Measurements from ENCODE around the gene SORCS3.

The SORCS3 gene

GRCh38 chr10:105253515-105254212 lies 612.6 kb downstream of the SORCS3 start:
- no peak overlapping the region for H3K4me3 ChIP-seq (ENCODE audit: low read depth, low read length)
- no peak for TF ChIP-seq CTCF (IDR thresholded peaks at IDR 0.05; ENCODE audit: low read depth, low read length, missing control alignments)
- no peak for DNase-seq (ENCODE audit: low read depth)

GRCh38 chr10:105258036-105258673 lies 617.1 kb downstream of the SORCS3 start:
- no peak overlapping the region for H3K4me3 ChIP-seq (ENCODE audit: low read depth, low read length)
- DNase-seq (ENCODE audit: low read depth), result no peak
- TF ChIP-seq CTCF (IDR thresholded peaks at IDR 0.05; ENCODE audit: low read depth, low read length, missing control alignments), result no peak

- TF ChIP-seq CTCF (IDR thresholded peaks at IDR 0.05; ENCODE audit: low read depth, low read length, missing control alignments), result no peak
- no peak for DNase-seq (ENCODE audit: low read depth)
- H3K4me3 ChIP-seq (ENCODE audit: low read depth, low read length), result no peak overlapping the region
These were observed 617.6 kb downstream of the SORCS3 start for GRCh38 chr10:105258674-105259065.

- no peak for DNase-seq (ENCODE audit: low read depth)
- H3K4me3 ChIP-seq (ENCODE audit: low read depth, low read length), result no peak overlapping the region
- TF ChIP-seq CTCF (IDR thresholded peaks at IDR 0.05; ENCODE audit: low read depth, low read length, missing control alignments), result no peak
These were observed 618.1 kb downstream of the SORCS3 start for GRCh38 chr10:105259201-105259600.

GRCh38 chr10:105262666-105263065 lies 621.6 kb downstream of the SORCS3 start:
- TF ChIP-seq CTCF (IDR thresholded peaks at IDR 0.05; ENCODE audit: low read depth, low read length, missing control alignments), result no peak
- no peak overlapping the region for H3K4me3 ChIP-seq (ENCODE audit: low read depth, low read length)
- no peak for DNase-seq (ENCODE audit: low read depth)

- no peak for DNase-seq (ENCODE audit: low read depth)
- TF ChIP-seq CTCF (IDR thresholded peaks at IDR 0.05; ENCODE audit: low read depth, low read length, missing control alignments), result no peak
- H3K4me3 ChIP-seq (ENCODE audit: low read depth, low read length), result no peak overlapping the region
These were observed 626.0 kb downstream of the SORCS3 start for GRCh38 chr10:105266966-105267539.

Data from GM12864 (cell line).